Esophagus (tissue), 2 donors: ENCODE data around the gene SDS. TPM values are rescaled to one million over a fixed set of nuclear protein-coding genes. Genes with fewer than 3 reads are reported as not detected.

Experiments used
- H3K27ac ChIP-seq, 2 donors: one replicate each; pipeline ENCODE4 v1.5.1; 2013; ENCODE audit warnings: low read depth in 2 of 2, mild to moderate bottlenecking in 2 of 2, inconsistent platforms in 1 of 2, low read length in 1 of 2, moderate library complexity in 1 of 2
- H3K27me3 ChIP-seq, 2 donors: one replicate each; pipeline ENCODE4 v1.6.1; 2013; ENCODE audit warnings: low read length in 2 of 2, control low read depth in 1 of 2, mild to moderate bottlenecking in 1 of 2; ENCODE audit not compliant: insufficient read depth in 2 of 2, control insufficient read depth in 1 of 2
- H3K36me3 ChIP-seq, 2 donors: one replicate each; pipeline ENCODE4 v1.6.1; 2013; ENCODE audit warnings: low read length in 1 of 2; ENCODE audit not compliant: control insufficient read depth in 2 of 2, insufficient read depth in 2 of 2
- H3K4me1 ChIP-seq, 2 donors: one replicate each; pipeline ENCODE4 v1.6.1; 2013; ENCODE audit warnings: low read length in 1 of 2; ENCODE audit not compliant: control insufficient read depth in 2 of 2, insufficient read depth in 2 of 2
- H3K4me3 ChIP-seq, 2 donors: one replicate each; pipeline ENCODE4 v1.5.1; 2013; ENCODE audit warnings: low read length in 2 of 2, mild to moderate bottlenecking in 2 of 2, low read depth in 1 of 2, moderate library complexity in 1 of 2
- H3K9me3 ChIP-seq, 2 donors: one replicate each; pipeline ENCODE4 v1.6.1; 2013; ENCODE audit warnings: mild to moderate bottlenecking in 2 of 2, low read depth in 1 of 2, low read length in 1 of 2, moderate library complexity in 1 of 2; ENCODE audit not compliant: control insufficient read depth in 2 of 2, insufficient read depth in 1 of 2
- WGBS, 2 donors: extraction: QIAGEN DNeasy Blood & Tissue Kit; methylation state at CpG; one replicate each; pipeline ENCODE4 v1.1.7; 2013; 5-methylcytosine and 5-hydroxymethylcytosine counted together
- polyA plus RNA-seq, 2 donors: library from polyadenylated mRNA; stranded (reverse); fragments of 200-250 nt; gene quantifications; one replicate each; pipeline ENCODE4 v1.2.3, GENCODE V29; 2013
- donor health status: healthy with polysubstance abuse.
- donor health status: Bipolar disorder and iron deficiency.

The SDS gene
- polyA plus RNA-seq, 2 donors: 0.09 TPM; not detected in 1

DNA sequence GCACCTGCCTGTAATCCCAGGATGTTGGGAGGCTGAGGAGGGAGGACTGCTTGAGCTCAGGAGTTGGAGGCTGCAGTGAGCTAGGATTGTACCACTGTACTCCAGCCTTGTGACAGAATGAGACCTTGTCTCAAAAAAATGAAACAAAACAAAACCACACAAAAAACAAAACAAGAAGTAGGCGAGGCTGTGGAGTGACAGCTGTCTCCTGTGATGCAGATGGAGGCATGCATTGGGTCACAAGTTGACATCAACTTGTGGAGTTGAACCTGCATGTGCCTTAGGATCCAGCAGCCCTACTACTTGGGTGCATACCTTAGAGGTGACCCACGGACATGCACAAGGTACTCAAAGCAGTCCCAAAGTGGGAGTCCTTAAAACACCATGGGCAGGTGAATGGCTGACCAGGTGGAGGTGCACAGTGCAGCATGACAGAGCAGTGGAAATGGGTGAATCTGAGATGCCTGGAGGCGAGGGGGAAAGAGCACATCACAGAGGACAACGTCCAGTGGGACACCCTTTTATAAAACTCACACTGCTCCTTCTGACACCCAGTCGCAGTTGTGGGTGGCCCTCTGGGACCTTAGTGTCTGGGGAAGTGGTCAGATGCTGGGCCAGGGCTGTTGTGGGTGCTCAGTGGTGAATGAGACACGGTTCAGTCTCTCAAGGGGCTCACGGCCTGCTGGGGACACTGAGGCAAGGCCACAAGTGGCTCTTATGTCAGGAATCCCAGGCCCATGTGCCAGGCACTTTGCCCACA lies 32.6 kb downstream of the SDS start:
- peaks cover 0 to 24% of the 10 kb centered on the region in 2 donors for H3K36me3 ChIP-seq
- 75 to 86% methylated on average over 7 of the region's 7 CpGs for WGBS, 2 donors
- no peak overlapping the region for H3K4me3 ChIP-seq
- no peak overlapping the region for H3K27ac ChIP-seq
- H3K9me3 ChIP-seq: no peaks in the 10 kb centered on the region
- no peaks in the 10 kb centered on the region for H3K27me3 ChIP-seq
- no peaks in the 10 kb centered on the region for H3K4me1 ChIP-seq

DNA sequence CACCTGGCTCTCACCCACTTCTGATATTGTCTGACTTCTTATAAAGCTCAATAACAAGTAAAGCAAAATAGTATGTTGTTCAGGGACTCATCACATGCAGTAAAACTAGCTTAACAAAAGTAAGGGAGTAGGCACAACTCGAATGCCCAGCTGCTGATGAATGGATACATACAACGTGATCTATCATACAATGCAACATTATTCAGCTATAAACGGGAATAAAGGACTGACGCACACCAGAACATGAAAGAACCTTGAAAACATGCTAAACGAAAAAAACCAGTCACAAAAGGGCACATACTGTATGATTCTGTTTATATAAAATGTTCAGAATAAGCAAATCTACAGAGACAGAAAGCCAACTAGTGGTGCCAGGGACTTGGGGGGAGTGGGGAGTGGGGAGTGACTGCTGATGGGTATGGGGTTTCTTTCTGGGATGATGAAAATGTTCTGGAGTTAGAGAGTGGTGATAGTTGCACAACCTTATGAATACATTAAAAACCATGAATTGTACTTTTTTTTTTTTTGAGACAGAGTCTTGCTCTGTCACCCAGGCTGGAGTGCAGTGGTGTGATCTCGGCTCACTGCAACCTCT lies 34.2 kb downstream of the SDS start:
- peaks cover 0 to 16% of the 10 kb centered on the region in 2 donors for H3K36me3 ChIP-seq
- H3K4me3 ChIP-seq: no peak overlapping the region
- 71 to 75% methylated on average over 6 of the region's 6 CpGs for WGBS, 2 donors
- H3K9me3 ChIP-seq: no peaks in the 10 kb centered on the region
- no peaks in the 10 kb centered on the region for H3K27me3 ChIP-seq
- no peaks in the 10 kb centered on the region for H3K4me1 ChIP-seq
- H3K27ac ChIP-seq: no peak overlapping the region

DNA sequence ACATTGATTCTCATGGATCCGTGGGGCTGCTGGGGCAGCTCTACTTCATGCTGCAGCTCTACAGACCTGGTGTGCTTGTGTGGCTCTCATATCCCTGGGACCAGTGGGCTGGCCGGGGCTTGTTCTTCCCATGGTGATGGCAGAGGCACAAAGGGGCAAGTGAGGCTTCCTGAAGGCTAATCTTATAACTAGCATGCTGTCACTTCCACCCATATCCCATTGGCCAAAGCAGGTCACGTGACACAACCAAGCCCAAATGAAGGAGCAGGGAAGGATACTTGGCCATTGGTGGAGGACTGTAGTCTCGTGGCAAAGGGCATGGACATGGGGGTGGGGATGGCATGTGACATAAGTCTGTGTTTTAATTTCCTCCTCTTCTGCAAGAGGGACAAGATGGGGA lies 35.4 kb downstream of the SDS start:
- H3K9me3 ChIP-seq: no peaks in the 10 kb centered on the region
- H3K36me3 ChIP-seq: peaks cover 0 to 12% of the 10 kb centered on the region in 2 donors
- no peaks in the 10 kb centered on the region for H3K4me1 ChIP-seq
- no peak overlapping the region for H3K4me3 ChIP-seq
- H3K27me3 ChIP-seq: no peaks in the 10 kb centered on the region
- H3K27ac ChIP-seq: no peak overlapping the region
- 89 to 92% methylated on average over 4 of the region's 4 CpGs for WGBS, 2 donors

DNA sequence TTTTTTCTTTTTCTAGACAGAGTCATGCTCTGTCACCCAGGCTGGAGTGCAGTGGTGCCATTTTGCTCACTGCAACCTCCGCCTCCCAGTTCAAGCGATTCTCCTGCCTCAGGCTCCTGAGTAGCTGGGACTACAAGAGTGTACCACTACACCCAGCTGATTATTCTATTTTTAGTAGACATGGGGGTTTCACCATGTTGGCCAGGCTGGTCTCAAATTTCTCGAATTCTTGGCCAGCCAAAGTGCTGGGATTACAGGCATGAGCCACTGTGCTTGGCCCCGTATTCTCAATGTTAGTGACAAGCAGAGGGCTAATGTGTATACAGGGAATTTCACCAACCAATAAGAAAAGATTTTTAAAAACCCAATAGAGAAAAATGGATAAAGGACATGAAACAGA lies 36.9 kb downstream of the SDS start:
- Histone ChIP-seq H3K27ac (no peak overlapping the region), H3K9me3 (no peaks in the 10 kb centered on the region), H3K36me3 (peaks cover 0 to 4% of the 10 kb centered on the region in 2 donors), H3K4me3 (no peak overlapping the region), H3K4me1 (no peaks in the 10 kb centered on the region), H3K27me3 (no peaks in the 10 kb centered on the region)
- WGBS, 2 donors: 84 to 87% methylated on average over 4 of the region's 4 CpGs

DNA sequence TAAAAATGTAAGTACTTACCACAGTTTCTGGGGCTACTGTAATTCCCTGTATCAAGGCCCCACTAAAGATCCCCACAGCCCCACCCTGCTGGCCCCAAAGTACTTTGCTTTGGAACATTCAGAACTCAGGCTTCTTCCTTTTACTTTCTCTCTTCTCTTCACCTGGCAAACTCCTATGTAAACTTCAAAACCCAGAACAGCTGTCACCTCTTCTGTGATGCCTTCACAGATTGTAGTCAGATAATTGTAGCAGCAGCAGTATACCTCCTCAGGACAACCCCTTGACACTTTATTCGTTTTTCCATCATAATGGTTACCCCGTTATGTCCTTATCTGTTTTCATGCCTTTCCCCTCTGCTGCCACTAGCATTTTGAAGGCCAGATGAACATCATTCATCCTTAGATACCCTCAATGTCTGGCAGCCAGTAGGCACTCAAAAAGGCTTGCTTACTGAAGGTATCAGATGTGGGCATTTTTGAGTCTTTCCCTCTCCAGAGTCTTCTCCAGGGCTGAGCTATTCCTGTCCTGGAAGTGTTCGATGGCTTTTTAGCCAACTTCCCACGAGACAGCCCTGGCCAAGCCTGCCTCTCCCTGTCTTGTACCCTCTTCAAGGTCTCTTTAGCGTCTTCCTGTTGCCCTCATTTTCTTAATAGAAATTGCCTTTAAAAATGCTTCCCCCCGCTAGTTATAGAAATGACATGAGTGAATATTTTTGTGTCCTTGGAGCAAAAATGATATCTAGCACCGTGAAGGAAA lies 37.9 kb downstream of the SDS start:
- no peaks in the 10 kb centered on the region for H3K4me1 ChIP-seq
- H3K9me3 ChIP-seq: no peaks in the 10 kb centered on the region
- H3K4me3 ChIP-seq: no peak overlapping the region
- no peak overlapping the region for H3K27ac ChIP-seq
- H3K36me3 ChIP-seq: no peaks in the 10 kb centered on the region
- no peaks in the 10 kb centered on the region for H3K27me3 ChIP-seq
- WGBS, 2 donors: 86 to 93% methylated on average over 7 of the region's 7 CpGs

DNA sequence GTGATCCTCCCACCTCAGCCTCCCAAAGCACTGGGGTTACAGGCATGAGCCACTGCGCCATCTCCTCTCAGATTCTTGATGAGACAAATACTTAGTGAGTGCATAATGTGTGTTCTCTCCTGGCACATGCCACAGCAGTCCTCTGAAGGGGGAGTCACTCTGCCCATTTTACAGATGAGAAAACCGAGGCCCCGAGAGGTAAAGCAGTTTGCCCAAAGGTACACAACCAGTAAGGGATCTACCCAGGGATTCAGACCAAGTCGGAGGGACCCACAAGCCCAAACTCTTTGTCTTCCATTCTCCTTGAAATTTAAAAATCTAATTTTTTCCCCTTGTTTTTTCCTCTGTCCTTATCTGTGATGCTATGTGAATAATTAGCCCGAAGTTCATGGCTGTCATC lies 39.0 kb downstream of the SDS start:
- WGBS, 2 donors: 92 to 94% methylated on average over 5 of the region's 5 CpGs
- H3K36me3 ChIP-seq: no peaks in the 10 kb centered on the region
- no peak overlapping the region for H3K4me3 ChIP-seq
- H3K27ac ChIP-seq: no peak overlapping the region
- no peaks in the 10 kb centered on the region for H3K9me3 ChIP-seq
- peaks cover 0 to 2% of the 10 kb centered on the region in 2 donors for H3K4me1 ChIP-seq
- no peaks in the 10 kb centered on the region for H3K27me3 ChIP-seq

DNA sequence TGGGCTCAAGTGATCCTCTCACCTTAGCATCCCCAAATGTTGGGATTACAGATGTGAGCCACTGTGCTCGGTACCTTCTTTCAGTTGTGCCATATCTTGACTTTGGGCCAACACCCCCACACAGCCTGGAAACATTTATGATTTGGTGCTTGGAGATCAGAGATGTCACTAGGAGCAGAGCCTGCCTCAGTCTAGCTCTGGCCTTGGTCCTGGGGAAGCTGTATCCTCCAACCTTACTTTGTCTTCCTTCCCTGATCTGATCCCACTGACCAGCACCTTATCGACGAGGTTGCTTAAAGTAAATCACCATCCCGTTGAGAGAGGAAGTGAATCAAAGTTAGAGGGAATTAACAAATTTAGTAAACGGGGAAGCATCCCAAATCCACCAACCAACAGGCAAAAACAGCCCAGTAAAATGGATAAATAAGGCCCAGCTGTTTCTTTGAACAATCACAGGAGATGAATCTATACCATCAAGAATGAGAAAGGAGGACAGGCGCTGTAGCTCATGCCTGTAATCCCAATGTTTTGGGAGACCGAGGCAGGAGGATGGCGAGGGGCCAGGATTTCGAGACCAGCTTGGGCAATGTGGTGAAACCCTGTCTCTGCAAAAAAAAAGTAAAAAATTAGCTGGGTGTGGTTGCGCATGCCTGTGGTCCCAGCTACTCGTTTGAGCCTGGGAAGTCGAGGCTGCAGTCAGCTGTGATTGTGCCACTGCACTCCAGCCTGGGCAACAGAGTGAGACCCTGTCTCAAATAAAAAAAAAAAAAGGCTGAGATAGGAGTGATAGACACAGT lies 41.9 kb downstream of the SDS start:
- H3K27ac ChIP-seq: no peak overlapping the region
- H3K27me3 ChIP-seq: no peaks in the 10 kb centered on the region
- 65 to 75% methylated on average over 12 of the region's 12 CpGs for WGBS, 2 donors
- no peaks in the 10 kb centered on the region for H3K9me3 ChIP-seq
- H3K4me3 ChIP-seq: no peak overlapping the region
- H3K36me3 ChIP-seq: no peaks in the 10 kb centered on the region
- peaks cover 0 to 6% of the 10 kb centered on the region in 2 donors for H3K4me1 ChIP-seq

DNA sequence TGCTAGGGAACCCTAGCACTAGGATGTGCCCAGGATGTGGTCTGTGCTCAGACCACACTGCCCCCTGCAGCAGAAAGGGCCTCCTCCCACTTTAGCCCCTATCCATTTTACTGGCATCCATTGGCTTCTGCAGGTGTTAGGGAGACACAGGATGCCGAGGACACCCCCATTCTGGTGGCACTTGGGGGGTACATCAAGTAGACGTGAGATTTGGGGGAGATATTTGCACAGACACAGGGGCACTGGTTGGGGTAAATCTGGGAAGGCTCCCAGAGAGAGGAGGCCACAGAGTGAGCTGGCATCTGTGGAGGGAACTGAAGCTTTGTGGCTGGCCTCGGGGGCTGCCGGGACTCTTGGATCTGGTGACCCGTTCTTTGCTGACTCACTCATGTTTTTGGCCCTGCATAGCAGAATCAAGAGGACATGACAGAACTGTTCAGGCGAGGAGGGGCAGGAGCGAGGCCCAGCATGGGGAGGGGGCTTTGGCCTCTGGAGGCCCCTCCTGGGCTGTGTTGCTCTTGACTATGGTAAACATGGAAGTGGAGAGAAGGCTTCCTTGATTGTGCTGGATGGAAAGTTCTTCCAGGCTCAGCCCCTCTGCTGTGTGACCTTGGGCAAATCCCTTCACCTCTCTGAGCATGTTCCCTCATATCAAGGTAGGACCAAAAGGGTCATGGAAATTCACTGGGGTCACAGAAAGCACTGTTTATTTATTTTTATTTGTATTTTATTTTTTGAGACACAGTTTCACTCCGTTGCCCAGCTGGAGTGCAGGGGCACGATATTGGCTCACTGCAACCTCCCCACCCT lies 43.5 kb downstream of the SDS start:
- Histone ChIP-seq H3K9me3 (no peaks in the 10 kb centered on the region), H3K4me3 (no peak overlapping the region)

More for the DNA sequence above, 43.5 kb downstream of the SDS start:
- 64 to 66% methylated on average over 9 of the region's 9 CpGs for WGBS, 2 donors
- H3K27me3 ChIP-seq: no peaks in the 10 kb centered on the region
- H3K4me1 ChIP-seq: peaks cover 0 to 6% of the 10 kb centered on the region in 2 donors
- H3K36me3 ChIP-seq: no peaks in the 10 kb centered on the region
- no peak overlapping the region for H3K27ac ChIP-seq
